ENCODE data around the gene GAA. TPM values are rescaled to one million over a fixed set of nuclear protein-coding genes. Genes with fewer than 3 reads are reported as not detected.
"Not testable (repeated sequence)": the region's sequence is repeated elsewhere in the genome, so short reads cannot be mapped to it uniquely, and the experiment has no call there.

Gene GAA
- total RNA-seq, 4 donors from 2014 or later, result 42.1 to 131 (median 83.2) TPM

DNA sequence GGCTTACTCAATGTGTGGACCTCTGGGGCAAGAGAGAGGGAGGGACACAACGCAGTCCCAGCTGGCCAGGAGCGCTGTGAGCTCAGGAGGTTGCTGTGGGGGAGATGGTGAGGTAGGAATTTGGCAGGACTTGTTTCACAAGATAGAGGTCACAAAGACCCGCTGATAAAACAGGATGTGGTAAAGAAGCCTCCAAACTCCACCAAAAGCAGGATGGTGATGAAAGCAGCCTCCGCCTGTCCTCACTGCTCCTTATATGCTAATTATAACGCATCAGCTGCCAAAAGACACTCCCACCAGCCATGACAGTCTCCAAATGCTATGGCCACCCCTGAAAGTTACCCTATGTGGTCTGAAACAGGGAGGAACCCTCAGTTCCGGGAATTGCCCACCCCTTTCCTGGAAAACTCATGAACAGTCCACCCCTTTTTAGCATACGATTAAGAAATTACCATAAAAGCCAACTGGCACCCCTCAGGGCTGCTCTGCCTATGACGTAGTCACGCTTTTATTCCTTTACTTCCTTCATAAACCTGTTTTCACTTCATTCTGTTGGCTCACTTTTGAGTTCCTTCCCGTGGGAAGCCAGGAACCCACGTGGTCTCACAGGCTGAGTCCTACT, 50.8 kb downstream of the GAA start:
- Histone ChIP-seq H3K27ac (no peak overlapping the region), H3K36me3 (no peaks in the 10 kb centered on the region), H3K4me1 (peaks cover 5 to 7% of the 10 kb centered on the region in 2 donors), H3K27me3 (no peaks in the 10 kb centered on the region), H3K9me3 (no peaks in the 10 kb centered on the region), H3K4me3 (replicated peaks in 1 of 3) (no peak overlapping the region)
- no peak for TF ChIP-seq POLR2A (IDR thresholded peaks at IDR 0.05)
- TF ChIP-seq, protein P1, sequence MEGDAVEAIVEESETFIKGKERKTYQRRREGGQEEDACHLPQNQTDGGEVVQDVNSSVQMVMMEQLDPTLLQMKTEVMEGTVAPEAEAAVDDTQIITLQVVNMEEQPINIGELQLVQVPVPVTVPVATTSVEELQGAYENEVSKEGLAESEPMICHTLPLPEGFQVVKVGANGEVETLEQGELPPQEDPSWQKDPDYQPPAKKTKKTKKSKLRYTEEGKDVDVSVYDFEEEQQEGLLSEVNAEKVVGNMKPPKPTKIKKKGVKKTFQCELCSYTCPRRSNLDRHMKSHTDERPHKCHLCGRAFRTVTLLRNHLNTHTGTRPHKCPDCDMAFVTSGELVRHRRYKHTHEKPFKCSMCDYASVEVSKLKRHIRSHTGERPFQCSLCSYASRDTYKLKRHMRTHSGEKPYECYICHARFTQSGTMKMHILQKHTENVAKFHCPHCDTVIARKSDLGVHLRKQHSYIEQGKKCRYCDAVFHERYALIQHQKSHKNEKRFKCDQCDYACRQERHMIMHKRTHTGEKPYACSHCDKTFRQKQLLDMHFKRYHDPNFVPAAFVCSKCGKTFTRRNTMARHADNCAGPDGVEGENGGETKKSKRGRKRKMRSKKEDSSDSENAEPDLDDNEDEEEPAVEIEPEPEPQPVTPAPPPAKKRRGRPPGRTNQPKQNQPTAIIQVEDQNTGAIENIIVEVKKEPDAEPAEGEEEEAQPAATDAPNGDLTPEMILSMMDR (IDR thresholded peaks at IDR 0.05), result no peak
- no peak for DNase-seq
- WGBS, 2 donors, result 78 to 79% methylated on average over 11 of the region's 11 CpGs
- intact Hi-C loops (cut with DNase I), result no loop called here

- H3K4me1 ChIP-seq, result peaks cover 3 to 6% of the 10 kb centered on the region in 2 donors
- H3K27me3 ChIP-seq, result no peaks in the 10 kb centered on the region
- no peak for DNase-seq
- no peaks in the 10 kb centered on the region for H3K9me3 ChIP-seq
- H3K4me3 ChIP-seq (replicated peaks in 1 of 3), result no peak overlapping the region
- no peak overlapping the region for H3K27ac ChIP-seq
- intact Hi-C loops (cut with DNase I), result no loop called here
- 64 to 72% methylated on average over 3 of the region's 3 CpGs for WGBS, 2 donors
- no peaks in the 10 kb centered on the region for H3K36me3 ChIP-seq
- TF ChIP-seq POLR2A (IDR thresholded peaks at IDR 0.05), result no peak
- TF ChIP-seq, protein P1 (IDR thresholded peaks at IDR 0.05), result no peak
Measured at GRCh38 chr17:80153004-80153403, 51.6 kb downstream of the GAA start.

GRCh38 chr17:80154166-80154565, 52.8 kb downstream of the GAA start:
- Histone ChIP-seq H3K36me3 (no peaks in the 10 kb centered on the region), H3K4me3 (replicated peaks in 1 of 3) (no peak overlapping the region), H3K27me3 (no peaks in the 10 kb centered on the region), H3K27ac (no peak overlapping the region), H3K9me3 (no peaks in the 10 kb centered on the region), H3K4me1 (peaks cover 0 to 3% of the 10 kb centered on the region in 2 donors)
- TF ChIP-seq, protein P1 (IDR thresholded peaks at IDR 0.05), result no peak
- no peak for TF ChIP-seq POLR2A (IDR thresholded peaks at IDR 0.05)
- no peak for DNase-seq
- WGBS, 2 donors, result 71 to 73% methylated on average over 5 of the region's 5 CpGs
- intact Hi-C loops (cut with DNase I), result no loop called here

- not testable (repeated sequence) for H3K4me3 ChIP-seq (replicated peaks in 1 of 3)
- 44 to 51% methylated on average over 2 of the region's 2 CpGs for WGBS, 2 donors
Measured at GRCh38 chr17:80155600-80155999, 54.2 kb downstream of the GAA start.

DNA sequence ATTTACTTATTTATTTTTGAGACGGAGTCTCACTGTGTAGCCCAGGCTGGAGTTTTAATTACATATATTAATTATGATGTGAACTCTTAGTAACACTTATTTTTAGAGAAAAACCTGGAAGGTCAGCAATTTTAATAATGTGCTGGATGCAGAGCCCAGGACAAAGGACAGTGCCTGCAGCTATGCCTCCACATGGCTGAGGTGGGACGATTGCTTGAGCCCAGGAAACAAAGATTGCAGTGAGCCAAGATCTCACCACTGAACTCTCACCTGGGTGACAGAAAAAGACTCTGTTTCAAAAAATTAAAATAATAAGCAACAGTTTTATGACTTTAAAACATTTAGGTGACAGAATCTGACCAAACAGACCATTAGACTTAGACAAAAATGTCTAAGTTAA, 57.5 kb downstream of the GAA start:
- intact Hi-C loops (cut with DNase I), result no loop called here
- Histone ChIP-seq H3K27me3 (no peaks in the 10 kb centered on the region), H3K4me3 (replicated peaks in 1 of 3) (no peak overlapping the region), H3K4me1 (no peaks in the 10 kb centered on the region), H3K27ac (no peak overlapping the region), H3K9me3 (no peaks in the 10 kb centered on the region), H3K36me3 (no peaks in the 10 kb centered on the region)
- no peak for DNase-seq
- 64 to 71% methylated on average over 2 of the region's 2 CpGs for WGBS, 2 donors
- TF ChIP-seq POLR2A (IDR thresholded peaks at IDR 0.05), result no peak
- TF ChIP-seq, protein P1 (IDR thresholded peaks at IDR 0.05), result no peak

More at GRCh38 chr17:80155600-80155999, 54.2 kb downstream of the GAA start:
- H3K27me3 ChIP-seq; H3K36me3 ChIP-seq; H3K27ac ChIP-seq; intact Hi-C loops (cut with DNase I); H3K4me1 ChIP-seq; DNase-seq; H3K9me3 ChIP-seq: not testable (repeated sequence)
